GOT3 (cell line): ENCODE data around the gene IFITM1.
"Not testable (repeated sequence)": the region's sequence is repeated elsewhere in the genome, so short reads cannot be mapped to it uniquely, and the experiment has no call there.

Experiments
- DNase-seq: peaks from one replicate; lab custom pipeline; 2025; ENCODE audit warnings: mixed read lengths; lab: John Stamatoyannopoulos, UW

IFITM1 gene

GRCh38 chr11:326592-326841 is 12.7 kb downstream of the IFITM1 start:
- no peak for DNase-seq

DNA sequence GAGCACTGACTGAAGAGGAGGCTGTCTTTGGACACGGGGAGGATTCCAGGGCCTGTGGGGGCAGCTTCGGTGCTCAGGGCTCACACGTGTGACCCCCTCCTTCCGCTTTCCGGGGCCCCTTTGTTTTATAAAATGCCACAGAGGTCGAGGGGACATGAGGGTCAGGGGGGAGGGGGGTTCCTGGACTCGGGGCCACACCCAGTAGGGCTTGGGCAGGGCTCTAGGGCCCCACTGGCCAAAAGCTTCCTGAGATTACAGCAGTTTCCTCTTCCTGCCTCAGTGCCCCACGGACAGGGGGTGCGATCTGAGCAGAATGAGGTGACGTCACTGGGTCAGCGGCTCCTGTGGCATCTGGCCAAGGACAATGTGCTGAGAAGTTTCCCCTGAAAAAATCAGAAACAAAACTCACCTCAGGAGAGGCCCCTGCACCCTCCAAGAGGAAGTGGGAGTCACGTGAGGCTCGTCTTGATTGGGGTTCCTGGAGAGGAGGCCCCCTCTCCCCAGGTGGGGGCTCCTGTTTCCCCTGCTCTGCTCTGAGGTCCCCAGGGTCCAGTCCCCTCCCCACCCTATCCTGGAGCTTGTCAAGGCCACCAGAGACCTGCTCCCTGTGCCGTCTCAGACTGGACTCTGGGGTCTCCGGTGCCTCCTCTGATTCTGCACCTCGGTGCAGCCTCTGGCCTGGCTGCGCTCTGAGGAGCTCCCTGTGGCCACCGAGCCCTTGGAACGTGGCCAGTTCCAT is 13.2 kb downstream of the IFITM1 start:
- DNase-seq: no peak

GRCh38 chr11:327581-327923 is 13.7 kb downstream of the IFITM1 start:
- DNase-seq: no peak

- no peak for DNase-seq
Observed at GRCh38 chr11:328012-328411, 14.2 kb downstream of the IFITM1 start.

DNA sequence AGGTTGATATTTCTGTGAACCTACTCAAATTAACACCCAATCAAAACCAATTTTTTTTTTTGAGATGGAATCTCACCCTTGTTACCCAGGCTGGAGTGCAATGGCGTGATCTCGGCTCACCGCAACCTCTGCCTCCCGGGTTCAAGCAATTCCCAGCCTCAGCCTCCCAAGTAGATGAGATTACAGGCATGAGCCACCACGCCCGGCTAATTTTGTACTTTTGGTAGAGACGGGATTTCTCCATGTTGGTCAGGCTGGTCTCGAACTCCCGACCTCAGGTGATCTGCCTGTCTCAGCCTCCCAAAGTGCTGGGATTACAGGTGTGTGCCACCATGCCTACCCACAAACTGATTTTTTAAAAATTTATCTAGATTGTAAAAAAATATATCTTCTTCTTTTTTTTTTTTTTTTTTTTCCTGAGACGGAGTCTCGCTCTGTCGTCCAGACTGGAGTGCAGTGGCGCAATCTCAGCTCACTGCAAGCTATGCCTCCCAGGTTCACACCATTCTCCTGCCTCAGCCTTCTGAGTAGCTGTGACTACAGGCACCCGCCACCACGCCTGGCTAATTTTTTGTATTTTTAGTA is 14.8 kb downstream of the IFITM1 start:
- DNase-seq: not testable (repeated sequence)

- DNase-seq: no peak
Observed at GRCh38 chr11:329886-330253, 16.0 kb downstream of the IFITM1 start.

GRCh38 chr11:330307-330693 is 16.5 kb downstream of the IFITM1 start:
- DNase-seq: no peak

DNA sequence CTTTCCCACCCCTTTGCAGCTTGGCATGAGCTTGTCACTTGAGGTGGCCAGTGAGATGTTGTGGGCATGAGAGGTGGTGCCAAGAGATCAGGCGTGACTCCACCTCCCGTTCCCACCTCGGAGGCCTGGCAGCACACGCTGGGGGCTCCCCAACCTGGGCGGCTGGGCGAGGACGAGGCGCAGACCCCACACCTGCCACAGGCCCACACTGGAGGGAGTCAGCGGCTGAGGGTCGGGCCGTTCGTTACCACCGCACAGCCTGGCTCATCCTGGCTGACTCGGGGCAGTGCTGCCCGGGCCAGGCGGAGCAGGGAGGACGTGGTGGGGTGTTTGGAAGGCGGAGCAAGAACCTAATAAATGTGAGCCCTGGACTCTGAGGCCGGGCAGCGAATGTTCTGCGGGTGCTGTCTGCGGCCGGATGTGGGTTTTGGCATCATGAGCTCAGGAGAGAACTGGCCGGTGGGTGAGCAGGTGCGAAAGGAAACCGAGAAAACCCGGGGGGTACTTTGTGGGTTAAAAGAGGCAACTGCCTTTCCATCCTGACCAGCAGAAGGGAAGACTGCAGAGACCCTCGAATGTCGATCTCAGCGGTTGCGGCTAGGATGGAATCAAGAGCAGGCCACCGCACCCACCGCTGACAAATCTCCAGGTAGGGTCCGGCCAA is 17.0 kb downstream of the IFITM1 start:
- DNase-seq: no peak

- no peak for DNase-seq
Observed at GRCh38 chr11:331358-332060, 17.7 kb downstream of the IFITM1 start.

GRCh38 chr11:332651-333480 is 19.0 kb downstream of the IFITM1 start:
- DNase-seq: no peak

GRCh38 chr11:333616-334263 is 19.9 kb downstream of the IFITM1 start:
- not testable (repeated sequence) for DNase-seq

GRCh38 chr11:334264-334994 is 20.6 kb downstream of the IFITM1 start:
- DNase-seq: no peak

DNA sequence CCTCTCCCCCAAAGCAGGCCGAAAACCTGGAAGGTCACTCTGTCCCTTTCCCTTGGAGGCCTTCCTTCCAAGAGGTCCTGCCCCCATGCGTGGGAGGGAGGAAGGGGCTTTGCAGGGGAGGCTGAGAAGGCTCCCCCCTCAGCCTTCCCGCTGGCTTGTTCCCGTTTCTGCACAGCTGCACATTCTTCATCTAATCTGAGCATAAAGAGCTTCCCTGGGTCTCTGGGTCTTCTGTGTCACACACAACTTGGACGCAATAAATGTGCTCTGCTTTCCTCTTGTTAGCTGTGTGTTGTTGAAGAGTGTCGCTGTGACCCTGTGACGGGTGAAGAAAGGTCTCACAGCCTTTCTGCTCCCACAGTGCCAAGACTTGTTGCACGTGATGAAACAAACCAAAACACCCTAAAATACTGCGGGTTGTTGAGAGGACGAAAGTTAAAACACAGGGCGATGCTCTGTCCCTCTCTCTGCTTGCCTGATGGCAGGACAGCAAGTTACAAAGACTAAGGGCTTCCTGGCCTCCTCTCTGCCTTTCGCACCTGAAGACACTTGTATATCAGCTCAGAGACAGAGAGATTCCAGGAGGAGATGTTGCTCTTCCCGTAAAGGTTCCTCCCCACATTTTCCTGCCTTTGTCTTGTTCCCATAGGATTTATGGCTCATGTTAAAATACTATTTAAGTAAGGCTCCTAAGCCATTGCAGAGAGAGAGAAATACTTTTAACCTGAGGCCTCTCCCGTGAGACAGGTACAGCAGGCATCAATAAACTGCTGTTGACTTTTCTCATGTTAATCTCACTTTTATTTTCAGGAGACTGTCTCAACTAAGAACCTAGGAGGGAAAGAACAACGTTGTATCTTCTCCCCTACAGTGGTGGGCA is 22.2 kb downstream of the IFITM1 start:
- no peak for DNase-seq

DNA sequence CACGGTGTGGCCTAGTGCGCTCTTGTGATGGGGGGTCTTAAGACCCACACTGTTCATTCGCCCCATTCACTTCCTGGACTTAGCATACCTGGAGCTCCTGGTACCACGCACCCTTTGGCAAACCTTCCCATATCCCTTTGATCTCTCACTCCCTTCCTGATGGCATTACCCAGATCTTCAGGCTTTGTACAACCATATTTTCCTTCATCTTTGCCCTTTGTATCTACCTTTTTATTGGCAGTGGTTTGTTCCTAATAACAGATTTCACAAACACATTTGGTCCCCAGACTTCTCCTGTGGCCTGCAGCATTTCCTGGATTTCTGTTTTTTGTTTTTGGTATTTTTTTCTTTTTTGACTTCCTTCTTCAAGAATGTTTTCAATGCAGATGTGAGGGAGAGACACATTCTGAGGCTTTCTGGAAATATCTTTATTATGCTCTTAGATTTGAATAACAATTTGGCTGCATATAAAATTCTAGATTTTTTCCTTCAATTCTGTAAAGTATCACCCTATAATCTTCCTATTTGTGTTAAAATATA is 22.9 kb downstream of the IFITM1 start:
- no peak for DNase-seq

GRCh38 chr11:337711-338110 is 23.9 kb downstream of the IFITM1 start:
- DNase-seq: no peak

- DNase-seq: no peak
Observed at GRCh38 chr11:339963-340362, 26.1 kb downstream of the IFITM1 start.

GRCh38 chr11:340539-341512 is 27.0 kb downstream of the IFITM1 start:
- no peak for DNase-seq

GRCh38 chr11:342328-342727 is 28.5 kb downstream of the IFITM1 start:
- no peak for DNase-seq
